HEK293T (cell line): ENCODE measurements around the gene CDK14.

Experiments used
- ARNT ChIP-seq: fragments of 450-650 bp; IDR thresholded peaks from 2 replicates; pipeline ENCODE4 v1.6.1; 2017; ENCODE audit warnings: mild to moderate bottlenecking
- BHLHE40 ChIP-seq: fragments of 450-650 bp; IDR thresholded peaks from 2 replicates; pipeline ENCODE4 v1.6.1; 2016; ENCODE audit warnings: mild to moderate bottlenecking, moderate library complexity, borderline replicate concordance
- ELF4 ChIP-seq: fragments of 450-650 bp; IDR thresholded peaks from 2 replicates; pipeline ENCODE4 v1.6.1; 2017; ENCODE audit warnings: antibody characterized with exemption
- FOXA1 ChIP-seq: fragments of 450-650 bp; IDR thresholded peaks from 2 replicates; pipeline ENCODE4 v1.6.1; 2016; ENCODE audit warnings: mild to moderate bottlenecking
- HDGF ChIP-seq: fragments of 450-650 bp; IDR thresholded peaks from 2 replicates; pipeline ENCODE4 v1.6.1; 2017; ENCODE audit warnings: antibody characterized with exemption, borderline replicate concordance
- SP1 ChIP-seq: fragments of 450-650 bp; IDR thresholded peaks from 2 replicates; pipeline ENCODE4 v1.6.1; 2017
- SUZ12 ChIP-seq: fragments of 450-650 bp; IDR thresholded peaks from 2 replicates; pipeline ENCODE4 v1.6.1; 2016; ENCODE audit warnings: mild to moderate bottlenecking
- TARDBP ChIP-seq: fragments of 450-650 bp; IDR thresholded peaks from 2 replicates; pipeline ENCODE4 v1.6.1; 2016
- ZNF384 ChIP-seq: fragments of 450-650 bp; IDR thresholded peaks from 2 replicates; pipeline ENCODE4 v1.6.1; 2016

- TF ChIP-seq ZNF384 = no peak
- no peak for TF ChIP-seq BHLHE40
- no peak for TF ChIP-seq FOXA1
- no peak for TF ChIP-seq ELF4
- TF ChIP-seq SP1 = no peak
- no peak for TF ChIP-seq HDGF
- no peak for TF ChIP-seq SUZ12
- no peak for TF ChIP-seq ARNT
- no peak for TF ChIP-seq TARDBP
Observed at GRCh38 chr7:91029688-91030087, 433.6 kb downstream of the CDK14 start.
